H9 (cell line): ENCODE results near the gene OVAAL. TPM values are rescaled to one million over a fixed set of nuclear protein-coding genes. Genes with fewer than 3 reads are reported as not detected.

Experiments used
- DNase-seq: peaks from one replicate; pipeline ENCODE4 v3.0.0-alpha.2; 2017
- H2AFZ ChIP-seq: one replicate; pipeline ENCODE4 v1.6.1; 2013; ENCODE audit warnings: mild to moderate bottlenecking, low read length, control low read depth, moderate library complexity
- H2AK5ac ChIP-seq: 2 replicates; pipeline ENCODE4 v1.6.1; 2013; ENCODE audit warnings: low read length, control low read depth, mixed read lengths; ENCODE audit not compliant: insufficient read length
- H2BK120ac ChIP-seq: one replicate; pipeline ENCODE4 v1.6.1; 2013; ENCODE audit warnings: low read depth, mild to moderate bottlenecking, low read length, control low read depth, inconsistent platforms; ENCODE audit not compliant: poor library complexity, severe bottlenecking
- H2BK12ac ChIP-seq: 2 replicates; pipeline ENCODE4 v1.6.1; 2013; ENCODE audit warnings: low read length, control low read depth, mixed read lengths, low read depth; ENCODE audit not compliant: insufficient read length
- H2BK15ac ChIP-seq: 2 replicates; pipeline ENCODE4 v1.6.1; 2013; ENCODE audit warnings: low read depth, low read length, control low read depth
- H2BK20ac ChIP-seq: one replicate; pipeline ENCODE4 v1.6.1; 2013; ENCODE audit warnings: low read depth, mild to moderate bottlenecking, low read length, control low read depth, inconsistent platforms; ENCODE audit not compliant: poor library complexity, severe bottlenecking
- H2BK5ac ChIP-seq: 2 replicates; pipeline ENCODE4 v1.6.1; 2013; ENCODE audit warnings: low read length, control low read depth, mixed read lengths; ENCODE audit not compliant: insufficient read length
- H3K14ac ChIP-seq: 2 replicates; pipeline ENCODE4 v1.6.1; 2013; ENCODE audit warnings: low read length, control low read depth; ENCODE audit not compliant: insufficient read depth
- H3K18ac ChIP-seq: 2 replicates; pipeline ENCODE4 v1.6.1; 2013; ENCODE audit warnings: low read depth, mild to moderate bottlenecking, mixed read lengths, low read length, control low read depth; ENCODE audit not compliant: insufficient read length
- H3K23ac ChIP-seq: 2 replicates; pipeline ENCODE4 v1.6.1; 2013; ENCODE audit warnings: low read length, control low read depth, mixed read lengths, low read depth; ENCODE audit not compliant: insufficient read length
- H3K23me2 ChIP-seq: 2 replicates; pipeline ENCODE4 v1.6.1; 2013; ENCODE audit warnings: low read depth, mild to moderate bottlenecking, mixed read lengths, low read length, control low read depth; ENCODE audit not compliant: insufficient read length, poor library complexity, severe bottlenecking
- H3K27ac ChIP-seq: 2 replicates; pipeline ENCODE4 v1.5.1; 2013; ENCODE audit warnings: low read length, control low read depth, mixed read lengths, low read depth; ENCODE audit not compliant: insufficient read length
- H3K27me3 ChIP-seq: 2 replicates; pipeline ENCODE4 v1.6.1; 2013; ENCODE audit warnings: low read length, control low read depth, inconsistent platforms; ENCODE audit not compliant: insufficient read depth
- H3K4ac ChIP-seq: 2 replicates; pipeline ENCODE4 v1.6.1; 2013; ENCODE audit warnings: low read depth, mild to moderate bottlenecking, control low read depth, inconsistent platforms, low read length, moderate library complexity
- H3K4me1 ChIP-seq: 2 replicates; pipeline ENCODE4 v1.6.1; 2013; ENCODE audit warnings: low read length, control low read depth, inconsistent platforms; ENCODE audit not compliant: insufficient read depth
- H3K4me2 ChIP-seq: 2 replicates; pipeline ENCODE4 v1.6.1; 2013; ENCODE audit warnings: low read length, control low read depth, mixed read lengths; ENCODE audit not compliant: insufficient read length, insufficient read depth
- H3K56ac ChIP-seq: 2 replicates; pipeline ENCODE4 v1.6.1; 2013; ENCODE audit warnings: low read depth, mild to moderate bottlenecking, mixed read lengths, low read length, control low read depth; ENCODE audit not compliant: insufficient read length
- H3K79me1 ChIP-seq: 2 replicates; pipeline ENCODE4 v1.6.1; 2013; ENCODE audit warnings: low read depth, mild to moderate bottlenecking, moderate library complexity, low read length, control low read depth, inconsistent platforms; ENCODE audit not compliant: insufficient read depth, poor library complexity, severe bottlenecking
- H3K79me2 ChIP-seq: 2 replicates; pipeline ENCODE4 v1.6.1; 2013; ENCODE audit warnings: low read length, control low read depth, inconsistent platforms; ENCODE audit not compliant: insufficient read depth
- H3K9ac ChIP-seq: 2 replicates; pipeline ENCODE4 v1.6.1; 2013; ENCODE audit warnings: low read length, control low read depth, mixed read lengths; ENCODE audit not compliant: insufficient read length; ENCODE audit errors: extremely low read depth
- H3K9me3 ChIP-seq: one replicate; pipeline ENCODE4 v1.6.1; 2013; ENCODE audit warnings: low read depth, low read length, inconsistent platforms; ENCODE audit not compliant: control insufficient read depth
- H3T11ph ChIP-seq: one replicate; pipeline ENCODE4 v1.6.1; 2013; ENCODE audit warnings: mild to moderate bottlenecking, low read length, control low read depth, inconsistent platforms
- H4K20me1 ChIP-seq: one replicate; pipeline ENCODE4 v1.6.1; 2013; ENCODE audit not compliant: control insufficient read depth, insufficient read length, insufficient read depth
- H4K5ac ChIP-seq: 2 replicates; pipeline ENCODE4 v1.6.1; 2013; ENCODE audit warnings: low read depth, mild to moderate bottlenecking, mixed read lengths, low read length, control low read depth; ENCODE audit not compliant: insufficient read length
- H4K8ac ChIP-seq: replicated peaks from 2 replicates; pipeline ENCODE4 v1.6.1; 2013; ENCODE audit warnings: low read length, control low read depth, mixed read lengths, low read depth; ENCODE audit not compliant: insufficient read length
- H4K91ac ChIP-seq: 2 replicates; pipeline ENCODE4 v1.6.1; 2013; ENCODE audit warnings: low read depth, mild to moderate bottlenecking, moderate library complexity, mixed read lengths, low read length, control low read depth; ENCODE audit not compliant: insufficient read length
- H3K27ac Mint-ChIP-seq, 3 experiments: 2 replicates in 2 of 3; 3 replicates in 1 of 3; pipeline ENCODE4 v1.8.0; 2020 to 2021; ENCODE audit warnings: mixed read lengths in 3 of 3, mild to moderate bottlenecking in 1 of 3, moderate library complexity in 1 of 3
- H3K27me3 Mint-ChIP-seq: 2 replicates; pipeline ENCODE4 v1.8.0; 2021; ENCODE audit warnings: low read depth, mild to moderate bottlenecking, moderate library complexity, mixed read lengths
- H3K36me3 Mint-ChIP-seq, 3 experiments: 2 replicates in 2 of 3; 3 replicates in 1 of 3; pipeline ENCODE4 v1.8.0; 2020 to 2021; ENCODE audit warnings: low read depth in 3 of 3, mixed read lengths in 3 of 3; ENCODE audit not compliant: insufficient read depth in 1 of 3
- H3K4me1 Mint-ChIP-seq, 2 experiments: 2 replicates each; pipeline ENCODE4 v1.8.0; 2020; ENCODE audit warnings: mixed read lengths in 2 of 2
- H3K4me3 Mint-ChIP-seq, 2 experiments: 2 replicates in 1 of 2; 3 replicates in 1 of 2; pipeline ENCODE4 v1.8.0; 2020 to 2021; ENCODE audit warnings: mild to moderate bottlenecking in 2 of 2, mixed read lengths in 2 of 2, moderate library complexity in 1 of 2
- H3K9me3 Mint-ChIP-seq, 2 experiments: 2 replicates in 1 of 2; 3 replicates in 1 of 2; pipeline ENCODE4 v1.8.0; 2020; ENCODE audit warnings: mild to moderate bottlenecking in 2 of 2, mixed read lengths in 2 of 2, moderate library complexity in 1 of 2
- WGBS: extraction: QIAGEN DNeasy Blood & Tissue Kit; methylation state at CpG from one replicate; pipeline ENCODE4 v1.1.7; 2013; ENCODE audit warnings: missing lambda C conversion rate, low lambda C conversion rate, mixed read lengths; ENCODE audit not compliant: insufficient read length; ENCODE audit errors: extremely low coverage; 5-methylcytosine and 5-hydroxymethylcytosine counted together
- total RNA-seq: library from RNA; stranded (reverse); gene quantifications from 2 replicates; pipeline ENCODE4 v1.2.1, GENCODE V29; 2021
- TF ChIP-seq, protein P1 (sequence below): fragments of 200-600 bp; sonication (generic); conservative IDR thresholded peaks from 3 replicates; pipeline ENCODE4 v1.8.0; 2021; ENCODE audit warnings: antibody characterized with exemption, mild to moderate bottlenecking

OVAAL gene
- total RNA-seq, 1 experiment from 2014 or later, result not detected

GRCh38 chr1:180515364-180515763, 43.4 kb upstream of the OVAAL start:
- no peak overlapping the region for H2BK120ac ChIP-seq
- no peak overlapping the region for H2BK5ac ChIP-seq
- H2AFZ ChIP-seq, result no peak overlapping the region
- H3K4ac ChIP-seq, result no peak overlapping the region
- no peak overlapping the region for H2BK15ac ChIP-seq
- Mint-ChIP-seq H3K27me3 (no peaks in the 10 kb centered on the region), H3K4me3 (no peak overlapping the region), H3K27ac (no peak overlapping the region), H3K9me3 (peaks cover 5% of the 10 kb centered on the region in 2 experiments; a peak in 4 of 5 replicates), H3K4me1 (peaks cover 13 to 20% of the 10 kb centered on the region in 2 experiments), H3K36me3 (peaks cover 0 to 14% (median 0%) of the 10 kb centered on the region in 3 experiments; a peak in 2 of 7 replicates)
- H4K5ac ChIP-seq, result no peak overlapping the region
- TF ChIP-seq, protein P1, sequence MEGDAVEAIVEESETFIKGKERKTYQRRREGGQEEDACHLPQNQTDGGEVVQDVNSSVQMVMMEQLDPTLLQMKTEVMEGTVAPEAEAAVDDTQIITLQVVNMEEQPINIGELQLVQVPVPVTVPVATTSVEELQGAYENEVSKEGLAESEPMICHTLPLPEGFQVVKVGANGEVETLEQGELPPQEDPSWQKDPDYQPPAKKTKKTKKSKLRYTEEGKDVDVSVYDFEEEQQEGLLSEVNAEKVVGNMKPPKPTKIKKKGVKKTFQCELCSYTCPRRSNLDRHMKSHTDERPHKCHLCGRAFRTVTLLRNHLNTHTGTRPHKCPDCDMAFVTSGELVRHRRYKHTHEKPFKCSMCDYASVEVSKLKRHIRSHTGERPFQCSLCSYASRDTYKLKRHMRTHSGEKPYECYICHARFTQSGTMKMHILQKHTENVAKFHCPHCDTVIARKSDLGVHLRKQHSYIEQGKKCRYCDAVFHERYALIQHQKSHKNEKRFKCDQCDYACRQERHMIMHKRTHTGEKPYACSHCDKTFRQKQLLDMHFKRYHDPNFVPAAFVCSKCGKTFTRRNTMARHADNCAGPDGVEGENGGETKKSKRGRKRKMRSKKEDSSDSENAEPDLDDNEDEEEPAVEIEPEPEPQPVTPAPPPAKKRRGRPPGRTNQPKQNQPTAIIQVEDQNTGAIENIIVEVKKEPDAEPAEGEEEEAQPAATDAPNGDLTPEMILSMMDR, result no peak
- H4K20me1 ChIP-seq, result no peaks in the 10 kb centered on the region
- no peaks in the 10 kb centered on the region for H3K23me2 ChIP-seq
- H3K9me3 ChIP-seq, result no peaks in the 10 kb centered on the region
- no peaks in the 10 kb centered on the region for H3K79me1 ChIP-seq
- no peak overlapping the region for H3K14ac ChIP-seq
- no peaks in the 10 kb centered on the region for H3K27me3 ChIP-seq
- H2BK12ac ChIP-seq, result no peak overlapping the region
- H3K4me2 ChIP-seq, result no peak overlapping the region
- H3K79me2 ChIP-seq, result no peaks in the 10 kb centered on the region
- no peak overlapping the region for H4K8ac ChIP-seq
- no peak overlapping the region for H3K18ac ChIP-seq
- no peak overlapping the region for H2BK20ac ChIP-seq
- no peak overlapping the region for H4K91ac ChIP-seq
- no peak for DNase-seq
- no peak overlapping the region for H3K23ac ChIP-seq
- no peak overlapping the region for H3K9ac ChIP-seq
- H3K27ac ChIP-seq, result no peak overlapping the region
- WGBS, result no CpG with 5 or more reads among the region's 3 CpGs
- H3K56ac ChIP-seq, result no peak overlapping the region
- no peak overlapping the region for H3T11ph ChIP-seq
- no peak overlapping the region for H2AK5ac ChIP-seq
- no peaks in the 10 kb centered on the region for H3K4me1 ChIP-seq
